Measurements from ENCODE around the gene GRIK1.

- TF ChIP-seq EZH2 (IDR thresholded peaks at IDR 0.05) (no peak), POLR2AphosphoS5 (IDR thresholded peaks at IDR 0.05; ENCODE audit: borderline replicate concordance, low read depth, low read length) (no peak)
Observed at GRCh38 chr21:29730281-29730680, 209.5 kb downstream of the GRIK1 start.

Data from SK-N-MC (cell line).